ENCODE data around the gene CALR. TPM values are rescaled to one million over a fixed set of nuclear protein-coding genes. Genes with fewer than 3 reads are reported as not detected.
"Not testable (repeated sequence)": the region's sequence is repeated elsewhere in the genome, so short reads cannot be mapped to it uniquely, and the experiment has no call there.

CALR gene
- total RNA-seq, 2 donors from 2014 or later, result 1,328 to 1,513 TPM

GRCh38 chr19:12953138-12953798, 14.9 kb downstream of the CALR start:
- no peaks in the 10 kb centered on the region for H3K27me3 Mint-ChIP-seq
- peaks cover 32 to 35% of the 10 kb centered on the region in 2 donors for H3K4me1 Mint-ChIP-seq (ENCODE audit: low read depth in 2 of 2)
- ATAC-seq (no peak), DNase-seq (ENCODE audit: low spot score) (no peak)
- no peaks in the 10 kb centered on the region for H3K9me3 Mint-ChIP-seq
- peaks cover 6% of the 10 kb centered on the region for H3K36me3 Mint-ChIP-seq
- peak overlapping the region in 1 of 2 donors; percentile 74 for H3K27ac Mint-ChIP-seq
- no peak overlapping the region for H3K4me3 Mint-ChIP-seq

GRCh38 chr19:12953799-12954611, 15.6 kb downstream of the CALR start:
- Mint-ChIP-seq H3K36me3 (peaks cover 6% of the 10 kb centered on the region), H3K4me3 (peak overlapping the region; percentile 82), H3K4me1 (ENCODE audit: low read depth in 2 of 2) (peaks cover 30 to 35% of the 10 kb centered on the region in 2 donors), H3K27ac (peak overlapping the region; percentile 74 to 89), H3K9me3 (no peaks in the 10 kb centered on the region), H3K27me3 (no peaks in the 10 kb centered on the region)
- no peak for DNase-seq (ENCODE audit: low spot score)
- no peak for ATAC-seq

GRCh38 chr19:12954612-12954962, 16.2 kb downstream of the CALR start:
- no peaks in the 10 kb centered on the region for H3K27me3 Mint-ChIP-seq
- peaks cover 30 to 35% of the 10 kb centered on the region in 2 donors for H3K4me1 Mint-ChIP-seq (ENCODE audit: low read depth in 2 of 2)
- H3K27ac Mint-ChIP-seq, result peak overlapping the region; percentile 74 to 89
- DNase-seq (ENCODE audit: low spot score) (no peak), ATAC-seq (no peak)
- H3K9me3 Mint-ChIP-seq, result no peaks in the 10 kb centered on the region
- peak overlapping the region; percentile 82 for H3K4me3 Mint-ChIP-seq
- H3K36me3 Mint-ChIP-seq, result peaks cover 5% of the 10 kb centered on the region

GRCh38 chr19:12955575-12955974, 17.2 kb downstream of the CALR start:
- Mint-ChIP-seq H3K4me1 (ENCODE audit: low read depth in 2 of 2) (peaks cover 25 to 30% of the 10 kb centered on the region in 2 donors), H3K27ac (peak overlapping the region; percentile 74 to 89), H3K4me3 (peak overlapping the region; percentile 82)
- not testable (repeated sequence) for ATAC-seq; H3K36me3 Mint-ChIP-seq; H3K9me3 Mint-ChIP-seq; H3K27me3 Mint-ChIP-seq; DNase-seq (ENCODE audit: low spot score)

- ATAC-seq (no peak), DNase-seq (ENCODE audit: low spot score) (no peak)
- H3K4me1 Mint-ChIP-seq (ENCODE audit: low read depth in 2 of 2), result peaks cover 25 to 30% of the 10 kb centered on the region in 2 donors
- H3K27ac Mint-ChIP-seq, result peak overlapping the region; percentile 74 to 89
- no peaks in the 10 kb centered on the region for H3K27me3 Mint-ChIP-seq
- H3K36me3 Mint-ChIP-seq, result no peaks in the 10 kb centered on the region
- H3K9me3 Mint-ChIP-seq, result no peaks in the 10 kb centered on the region
- H3K4me3 Mint-ChIP-seq, result peak overlapping the region; percentile 82
These were observed 17.6 kb downstream of the CALR start for GRCh38 chr19:12955996-12956395.

GRCh38 chr19:12956446-12957388, 18.3 kb downstream of the CALR start, which contains the start of gene GADD45GIP1:
TSS of gene GADD45GIP1 (minus strand) at chr19:12957223. CDS start at chr19:12957212, 11 bp downstream.
- DNase-seq (ENCODE audit: low spot score), result peak; percentile 88
- peak; percentile 97 for ATAC-seq
- Mint-ChIP-seq H3K4me3 (peak within 1 kb of the TSS; percentile 82), H3K4me1 (ENCODE audit: low read depth in 2 of 2) (peaks cover 24 to 30% of the 10 kb centered on the region in 2 donors), H3K27ac (peak within 1 kb of the TSS; percentile 79 to 89), H3K36me3 (no peaks in the 10 kb centered on the region), H3K27me3 (no peaks in the 10 kb centered on the region), H3K9me3 (no peaks in the 10 kb centered on the region)

- Mint-ChIP-seq H3K27ac (peak overlapping the region; percentile 79 to 89), H3K4me1 (ENCODE audit: low read depth in 2 of 2) (peaks cover 22 to 30% of the 10 kb centered on the region in 2 donors), H3K4me3 (peak overlapping the region; percentile 82)
- not testable (repeated sequence) for H3K27me3 Mint-ChIP-seq; H3K36me3 Mint-ChIP-seq; H3K9me3 Mint-ChIP-seq; DNase-seq (ENCODE audit: low spot score)
- ATAC-seq, result peak in 1 of 2 donors; percentile 18
These were observed 19.1 kb downstream of the CALR start for GRCh38 chr19:12957389-12957952.

GRCh38 chr19:12959481-12959880, 21.1 kb downstream of the CALR start:
- Mint-ChIP-seq H3K4me3 (no peak overlapping the region), H3K4me1 (ENCODE audit: low read depth in 2 of 2) (peaks cover 16 to 21% of the 10 kb centered on the region in 2 donors), H3K9me3 (no peaks in the 10 kb centered on the region), H3K27me3 (peaks cover 0 to 7% of the 10 kb centered on the region in 2 donors), H3K36me3 (no peaks in the 10 kb centered on the region), H3K27ac (no peak overlapping the region)
- ATAC-seq, result no peak
- no peak for DNase-seq (ENCODE audit: low spot score)

- peak; percentile 82 for DNase-seq (ENCODE audit: low spot score)
- Mint-ChIP-seq H3K36me3 (no peaks in the 10 kb centered on the region), H3K4me3 (peak overlapping the region; percentile 87), H3K27me3 (peaks cover 1 to 7% of the 10 kb centered on the region in 2 donors), H3K9me3 (no peaks in the 10 kb centered on the region), H3K4me1 (ENCODE audit: low read depth in 2 of 2) (peaks cover 7 to 8% of the 10 kb centered on the region in 2 donors), H3K27ac (peak overlapping the region; percentile 59 to 85)
- peak; percentile 97 for ATAC-seq
These were observed 26.8 kb downstream of the CALR start for GRCh38 chr19:12965017-12965811.

GRCh38 chr19:12965812-12966135, 27.4 kb downstream of the CALR start:
- no peak for ATAC-seq
- Mint-ChIP-seq H3K4me1 (ENCODE audit: low read depth in 2 of 2) (peaks cover 7 to 14% of the 10 kb centered on the region in 2 donors), H3K27me3 (peaks cover 3 to 7% of the 10 kb centered on the region in 2 donors), H3K4me3 (peak overlapping the region; percentile 87), H3K36me3 (no peaks in the 10 kb centered on the region), H3K9me3 (no peaks in the 10 kb centered on the region), H3K27ac (no peak overlapping the region)
- no peak for DNase-seq (ENCODE audit: low spot score)

- H3K27me3 Mint-ChIP-seq, result peaks cover 3 to 7% of the 10 kb centered on the region in 2 donors
- no peaks in the 10 kb centered on the region for H3K36me3 Mint-ChIP-seq
- H3K4me1 Mint-ChIP-seq (ENCODE audit: low read depth in 2 of 2), result peaks cover 7 to 14% of the 10 kb centered on the region in 2 donors
- DNase-seq (ENCODE audit: low spot score), result no peak
- H3K4me3 Mint-ChIP-seq, result no peak overlapping the region
- ATAC-seq, result no peak
- no peak overlapping the region for H3K27ac Mint-ChIP-seq
- H3K9me3 Mint-ChIP-seq, result no peaks in the 10 kb centered on the region
These were observed 29.5 kb downstream of the CALR start for GRCh38 chr19:12967907-12968306.

GRCh38 chr19:12969292-12969988, 31.0 kb downstream of the CALR start, which contains the start of gene DAND5:
TSS of gene DAND5 (plus strand) at chr19:12969576. CDS start at chr19:12969661, 85 bp downstream.
- Mint-ChIP-seq H3K27me3 (peaks cover 0 to 3% of the 10 kb centered on the region in 2 donors), H3K4me1 (ENCODE audit: low read depth in 2 of 2) (peaks cover 7 to 14% of the 10 kb centered on the region in 2 donors), H3K4me3 (no peak within 1 kb of the TSS), H3K36me3 (no peaks in the 10 kb centered on the region), H3K27ac (no peak within 1 kb of the TSS), H3K9me3 (no peaks in the 10 kb centered on the region)
- ATAC-seq, result no peak
- DNase-seq (ENCODE audit: low spot score), result no peak

Data from natural killer cell treated with Interleukin-12 subunit alpha and Interleukin-12 subunit beta and Interleukin-15 and Interleukin-18, amount 100 ng/mL, for 72 hours (primary cell).